Measurements from ENCODE around the gene CCL7. TPM values are rescaled to one million over a fixed set of nuclear protein-coding genes. Genes with fewer than 3 reads are reported as not detected.

CCL7 gene
- polyA plus RNA-seq, 1 donor = not detected

GRCh38 chr17:34246881-34247280 is 23.1 kb upstream of the CCL7 start:
- no peak for DNase-seq

DNA sequence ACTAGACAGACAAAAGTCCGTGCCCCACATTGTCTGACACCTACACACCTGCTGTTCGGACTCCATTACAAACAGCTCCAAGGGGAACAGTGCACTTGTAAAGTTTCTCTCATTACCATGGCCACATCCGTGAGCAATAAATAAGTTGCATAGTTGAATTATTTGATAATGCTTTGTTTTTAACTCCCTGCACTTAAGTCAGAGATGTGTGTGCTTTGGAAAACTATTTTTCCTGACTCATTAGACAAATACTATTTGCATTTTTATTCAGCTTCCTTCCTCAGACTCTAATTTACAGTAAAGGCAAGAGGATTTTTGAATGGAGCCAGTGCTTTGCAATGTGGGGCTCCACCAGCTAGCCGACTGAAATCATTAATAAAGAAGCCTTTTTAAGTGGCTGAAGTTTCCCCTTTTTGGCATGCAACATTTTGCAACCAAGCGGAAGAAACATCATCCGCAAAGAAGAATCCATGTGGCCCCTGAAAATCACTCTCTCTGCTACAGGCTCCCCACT is 21.5 kb upstream of the CCL7 start:
- no peak for DNase-seq

DNA sequence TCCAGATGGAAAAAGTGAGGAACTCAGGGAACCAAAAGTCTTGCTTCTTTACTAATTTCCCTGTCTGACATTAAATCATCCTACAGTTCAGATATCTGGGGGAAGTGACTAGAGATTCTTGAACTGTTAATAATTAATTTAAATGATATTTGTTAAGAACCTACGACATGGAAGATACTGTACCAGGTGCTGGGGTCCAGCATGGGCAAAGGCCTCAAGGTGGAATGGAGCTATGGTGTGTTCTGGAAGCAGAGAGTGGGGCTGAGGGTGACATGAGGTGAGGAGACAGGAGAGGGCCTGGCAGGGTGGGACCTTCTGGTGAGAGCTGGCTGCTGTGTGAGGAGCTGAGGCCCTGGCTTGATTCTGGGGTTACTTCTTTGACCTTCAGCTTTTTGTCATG is 21.0 kb upstream of the CCL7 start:
- DNase-seq = no peak

- no peak for DNase-seq
Observed at GRCh38 chr17:34249478-34249877, 20.5 kb upstream of the CCL7 start.

GRCh38 chr17:34251186-34251585 is 18.8 kb upstream of the CCL7 start:
- no peak for DNase-seq

GRCh38 chr17:34252095-34252443 is 18.0 kb upstream of the CCL7 start:
- no peak for DNase-seq

GRCh38 chr17:34252444-34253138 is 17.4 kb upstream of the CCL7 start:
- peak; percentile 70 for DNase-seq

DNA sequence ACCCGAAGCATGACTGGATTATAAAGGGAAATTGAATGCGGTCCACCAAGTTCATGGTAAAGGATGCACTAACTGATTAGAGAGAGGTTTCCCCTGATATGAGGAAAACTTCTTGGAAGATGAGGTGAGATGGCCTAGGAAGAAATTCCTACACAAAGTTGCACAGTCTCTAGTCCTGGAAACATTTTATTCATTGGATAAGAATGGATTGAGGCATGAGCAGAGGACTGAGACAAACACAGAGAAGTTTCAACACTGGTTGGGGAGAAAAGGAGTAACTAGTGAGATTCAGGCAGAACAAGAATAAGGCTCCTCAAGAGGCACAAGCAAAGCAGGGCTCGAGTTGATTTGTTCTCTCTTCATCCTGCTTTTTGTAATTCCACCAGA is 16.9 kb upstream of the CCL7 start:
- no peak for DNase-seq

GRCh38 chr17:34254146-34254545 is 15.9 kb upstream of the CCL7 start:
- DNase-seq = no peak

DNA sequence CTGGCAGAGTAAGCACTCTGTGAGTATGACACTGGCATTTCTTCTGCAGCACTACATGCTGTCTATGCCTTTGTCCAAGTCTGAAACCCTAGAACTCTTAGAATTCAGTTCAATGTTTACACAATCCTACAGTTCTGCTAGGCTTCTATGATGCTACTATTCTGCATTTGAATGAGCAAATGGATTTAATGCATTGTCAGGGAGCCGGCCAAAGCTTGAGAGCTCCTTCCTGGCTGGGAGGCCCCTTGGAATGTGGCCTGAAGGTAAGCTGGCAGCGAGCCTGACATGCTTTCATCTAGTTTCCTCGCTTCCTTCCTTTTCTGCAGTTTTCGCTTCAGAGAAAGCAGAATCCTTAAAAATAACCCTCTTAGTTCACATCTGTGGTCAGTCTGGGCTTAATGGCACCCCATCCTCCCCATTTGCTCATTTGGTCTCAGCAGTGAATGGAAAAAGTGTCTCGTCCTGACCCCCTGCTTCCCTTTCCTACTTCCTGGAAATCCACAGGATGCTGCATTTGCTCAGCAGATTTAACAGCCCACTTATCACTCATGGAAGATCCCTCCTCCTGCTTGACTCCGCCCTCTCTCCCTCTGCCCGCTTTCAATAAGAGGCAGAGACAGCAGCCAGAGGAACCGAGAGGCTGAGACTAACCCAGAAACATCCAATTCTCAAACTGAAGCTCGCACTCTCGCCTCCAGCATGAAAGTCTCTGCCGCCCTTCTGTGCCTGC is 15.2 kb upstream of the CCL7 start, which contains the start of gene CCL2:
TSS of gene CCL2 (plus strand) at position 635 of the 730 bp plus-strand sequence. CDS start at position 700, 65 bp downstream.
- peak; percentile 68 for DNase-seq

GRCh38 chr17:34255381-34255732 is 14.7 kb upstream of the CCL7 start:
- no peak for DNase-seq

- no peak for DNase-seq
Observed at GRCh38 chr17:34255841-34256240, 14.2 kb upstream of the CCL7 start.

GRCh38 chr17:34257299-34257985 is 12.6 kb upstream of the CCL7 start:
- DNase-seq = no peak

- DNase-seq = no peak
Observed at GRCh38 chr17:34257986-34258326, 12.1 kb upstream of the CCL7 start.

DNA sequence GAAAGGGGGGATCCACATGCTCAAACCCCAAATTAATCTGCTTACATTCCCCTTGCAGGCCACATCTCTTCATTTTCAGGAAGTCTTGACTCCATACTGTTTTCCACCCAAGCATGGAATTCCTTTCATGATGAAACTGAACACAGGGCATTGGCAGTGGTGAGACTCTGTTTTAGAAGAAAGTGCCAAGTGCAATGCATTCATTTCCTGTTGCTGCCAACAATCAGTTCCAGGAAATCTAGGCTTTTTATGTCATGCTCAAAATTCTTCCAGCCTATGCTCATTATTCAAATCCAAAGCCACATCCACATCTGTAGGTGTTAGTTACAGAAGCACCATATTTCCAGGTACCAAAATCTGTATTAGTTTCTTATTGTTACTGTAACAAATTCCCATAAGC is 10.9 kb upstream of the CCL7 start:
- no peak for DNase-seq

DNA sequence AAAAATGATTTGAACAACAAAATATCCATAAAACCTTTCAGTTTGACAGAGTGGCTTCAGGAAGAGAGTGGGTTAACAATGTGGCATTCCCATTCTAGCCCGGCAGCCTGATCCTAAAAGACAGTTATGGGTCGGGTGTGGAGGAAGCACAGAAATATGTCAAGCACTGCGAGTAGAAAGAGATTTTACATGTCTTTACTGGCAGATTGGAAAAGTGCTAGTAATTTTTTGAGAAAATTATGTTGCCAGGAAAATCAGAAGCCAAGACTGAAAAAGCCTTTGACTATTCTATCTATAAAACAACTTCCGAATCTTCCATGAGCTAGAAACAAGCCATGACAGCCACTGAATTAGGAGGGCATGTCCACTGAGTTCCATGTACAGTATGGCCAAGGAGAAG is 9.2 kb upstream of the CCL7 start:
- DNase-seq = no peak

- DNase-seq = no peak
Observed at GRCh38 chr17:34261568-34262337, 8.3 kb upstream of the CCL7 start.

GRCh38 chr17:34265711-34266110 is 4.3 kb upstream of the CCL7 start:
- no peak for DNase-seq

DNA sequence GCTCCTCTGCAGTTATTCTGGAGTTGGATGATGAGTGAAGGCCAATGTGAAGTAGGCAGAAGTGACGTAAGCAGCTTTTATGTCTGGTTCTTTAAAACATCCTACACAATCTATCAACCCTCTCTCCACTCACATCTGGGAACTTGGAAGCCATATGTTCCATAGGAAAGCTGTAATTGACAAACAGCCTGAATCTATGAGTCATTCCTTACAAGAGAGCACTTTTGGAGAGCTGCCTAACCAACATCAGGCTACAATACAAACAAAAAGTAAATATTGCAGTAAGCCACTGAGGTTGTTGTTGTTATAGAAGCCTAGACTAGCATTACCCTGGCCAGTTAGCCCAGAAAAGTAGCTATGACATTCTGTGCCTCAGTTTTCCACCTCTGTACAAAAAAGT is 5.9 kb downstream of the CCL7 start:
- no peak for DNase-seq

DNA sequence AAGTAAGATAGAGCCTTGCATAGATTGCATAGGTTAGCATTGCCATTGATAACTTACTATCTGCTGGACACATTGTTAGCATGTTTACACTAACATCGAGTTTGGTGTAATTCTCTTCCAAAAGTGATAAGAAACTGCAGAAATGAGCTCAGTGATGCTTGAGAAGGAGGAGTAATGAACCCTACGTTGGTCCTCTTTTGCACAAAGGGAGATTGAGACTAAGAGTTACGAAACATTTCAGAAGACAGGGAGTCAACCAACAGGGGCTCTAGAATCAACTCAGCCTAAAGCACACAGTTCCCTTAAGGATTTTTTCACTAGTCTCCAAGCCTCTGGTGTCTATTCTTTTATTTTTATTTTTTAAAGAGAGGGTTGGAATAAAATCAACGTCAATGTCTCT is 6.8 kb downstream of the CCL7 start:
- no peak for DNase-seq

DNA sequence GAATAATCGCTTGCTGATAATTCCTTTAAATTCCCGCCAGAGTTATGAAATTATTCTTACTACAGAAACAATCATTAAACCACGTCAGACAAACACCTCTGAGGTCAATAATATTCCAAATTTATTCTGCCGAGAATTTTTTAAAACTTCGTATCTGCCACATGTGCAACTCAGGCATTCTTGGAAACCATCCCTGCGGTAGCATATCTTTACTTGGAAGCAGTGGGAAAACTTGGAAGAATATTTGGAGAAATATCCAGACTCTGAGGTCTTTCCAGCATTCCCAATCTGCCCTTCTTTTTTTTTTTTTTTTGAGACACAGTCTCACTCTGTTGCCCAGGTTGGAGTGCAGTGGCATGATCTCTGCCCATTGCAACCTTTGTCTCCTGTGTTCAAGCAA is 13.6 kb downstream of the CCL7 start:
- DNase-seq = no peak

GRCh38 chr17:34285286-34285792 is 15.3 kb downstream of the CCL7 start, which contains the start of gene CCL11:
CCL11 (plus strand) TSS chr17:34285742; CDS start chr17:34285809, 67 bp downstream.
- no peak for DNase-seq

All from left kidney (tissue), 2 donors.